ENCODE data around the gene LLGL2.
"Not testable (repeated sequence)": the region's sequence is repeated elsewhere in the genome, so short reads cannot be mapped to it uniquely, and the experiment has no call there.

Gene LLGL2

GRCh38 chr17:75570772-75571171 is 45.3 kb downstream of the LLGL2 start:
- peak; percentile 31 for DNase-seq (ENCODE audit: low spot score)

DNA sequence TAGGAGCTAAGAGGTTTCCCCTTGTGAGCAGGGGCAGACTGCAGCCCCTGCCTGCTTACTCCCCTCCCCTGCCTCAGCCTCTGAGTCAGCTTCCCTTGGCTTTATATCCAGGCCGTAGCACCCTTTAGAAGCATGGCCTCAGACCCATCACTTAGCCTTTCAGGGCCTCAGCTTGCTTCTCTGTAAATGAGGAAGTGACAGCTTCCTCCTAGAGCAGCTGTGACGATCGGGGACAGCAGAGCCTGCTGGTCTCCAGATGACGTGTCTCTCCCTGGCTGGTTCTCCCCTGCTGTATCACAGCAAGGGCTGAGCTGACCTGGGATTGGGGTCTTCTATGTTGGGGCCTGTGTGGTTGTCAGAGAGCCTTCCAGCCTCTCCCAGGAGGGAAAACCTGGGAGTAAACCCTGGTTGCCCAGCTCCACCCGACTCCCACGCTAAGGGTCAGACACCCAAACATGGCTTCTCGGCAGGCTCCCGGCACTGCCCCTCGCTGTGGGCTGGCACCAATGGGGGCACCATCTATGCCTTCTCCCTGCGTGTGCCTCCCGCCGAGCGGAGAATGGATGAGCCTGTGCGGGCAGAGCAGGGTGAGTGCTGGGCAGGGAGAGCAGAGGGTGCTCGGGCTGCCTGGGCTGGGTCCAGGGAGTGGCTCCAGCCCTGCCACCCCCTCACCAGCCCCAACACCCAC is 45.8 kb downstream of the LLGL2 start:
- peak; percentile 44 for DNase-seq (ENCODE audit: low spot score)

DNA sequence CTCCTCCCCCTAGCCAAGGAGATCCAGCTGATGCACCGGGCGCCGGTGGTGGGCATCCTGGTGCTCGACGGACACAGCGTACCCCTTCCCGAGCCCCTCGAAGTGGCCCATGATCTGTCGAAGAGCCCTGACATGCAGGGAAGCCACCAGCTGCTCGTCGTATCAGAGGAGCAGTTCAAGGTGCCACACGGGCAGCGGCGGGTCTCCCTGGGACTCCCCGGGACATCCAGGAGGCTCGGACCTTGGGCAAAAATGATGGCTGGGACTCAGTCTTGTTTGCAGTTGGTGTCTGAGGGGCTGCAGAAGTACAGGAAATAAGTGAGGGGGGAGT is 46.4 kb downstream of the LLGL2 start:
- peak; percentile 49 for DNase-seq (ENCODE audit: low spot score)

DNA sequence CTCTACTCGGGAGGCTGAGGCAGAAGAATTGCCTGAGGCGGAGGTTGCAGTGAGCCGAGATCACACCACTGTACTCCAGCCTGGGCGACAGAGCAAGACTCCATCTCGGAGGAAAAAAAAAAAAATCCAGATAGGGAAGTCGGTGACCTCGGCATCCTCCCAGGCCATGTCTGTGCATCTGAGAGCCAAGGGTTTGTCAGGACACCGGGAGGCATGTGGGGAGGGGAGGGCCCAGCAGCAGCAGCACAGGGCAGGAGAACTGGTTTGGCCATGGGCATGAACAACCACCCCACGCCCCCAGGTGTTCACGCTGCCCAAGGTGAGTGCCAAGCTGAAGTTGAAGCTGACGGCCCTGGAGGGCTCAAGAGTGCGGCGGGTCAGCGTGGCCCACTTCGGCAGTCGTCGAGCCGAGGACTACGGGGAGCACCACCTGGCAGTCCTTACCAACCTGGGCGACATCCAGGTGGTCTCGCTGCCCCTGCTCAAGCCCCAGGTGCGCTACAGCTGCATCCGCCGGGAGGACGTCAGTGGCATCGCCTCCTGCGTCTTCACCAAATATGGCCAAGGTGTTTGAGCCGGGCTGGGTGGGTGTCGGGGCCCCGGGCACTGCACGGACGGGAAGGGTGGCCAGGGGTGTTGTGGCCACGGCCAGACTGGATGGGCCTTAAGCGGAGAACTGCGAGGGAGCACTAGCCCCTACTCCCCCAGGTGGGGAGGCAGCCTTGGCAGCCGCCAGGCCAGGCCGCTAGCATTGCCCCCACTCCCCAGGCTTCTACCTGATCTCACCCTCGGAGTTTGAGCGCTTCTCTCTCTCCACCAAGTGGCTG is 47.4 kb downstream of the LLGL2 start:
- DNase-seq (ENCODE audit: low spot score) = peak; percentile 56

- no peak for DNase-seq (ENCODE audit: low spot score)
Measured at GRCh38 chr17:75573540-75573957, 48.1 kb downstream of the LLGL2 start.

GRCh38 chr17:75573994-75574393 is 48.5 kb downstream of the LLGL2 start:
- DNase-seq (ENCODE audit: low spot score) = no peak

- DNase-seq (ENCODE audit: low spot score) = no peak
Measured at GRCh38 chr17:75574404-75575036, 49.0 kb downstream of the LLGL2 start.

GRCh38 chr17:75575197-75575596 is 49.7 kb downstream of the LLGL2 start:
- DNase-seq (ENCODE audit: low spot score) = no peak

DNA sequence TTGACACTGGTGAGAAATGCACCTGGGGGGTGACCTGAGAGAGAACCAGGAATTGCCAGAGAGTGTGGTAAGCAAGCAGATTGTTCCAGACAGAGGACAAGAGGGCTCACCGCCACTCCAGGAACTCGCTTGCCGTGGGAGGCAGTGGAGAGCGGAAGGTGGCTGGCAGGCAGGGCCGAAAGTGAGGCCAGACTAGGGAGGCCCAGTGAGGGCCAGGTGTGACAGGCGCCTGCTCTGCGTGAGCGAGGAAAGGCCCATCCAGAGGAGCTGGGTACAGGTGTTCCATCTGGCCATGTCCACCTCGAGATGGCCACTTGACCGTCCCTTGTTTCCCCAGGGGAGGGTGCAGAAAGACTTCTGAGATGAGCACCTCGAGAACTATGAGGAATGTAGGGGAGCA is 50.2 kb downstream of the LLGL2 start:
- DNase-seq (ENCODE audit: low spot score) = no peak

DNA sequence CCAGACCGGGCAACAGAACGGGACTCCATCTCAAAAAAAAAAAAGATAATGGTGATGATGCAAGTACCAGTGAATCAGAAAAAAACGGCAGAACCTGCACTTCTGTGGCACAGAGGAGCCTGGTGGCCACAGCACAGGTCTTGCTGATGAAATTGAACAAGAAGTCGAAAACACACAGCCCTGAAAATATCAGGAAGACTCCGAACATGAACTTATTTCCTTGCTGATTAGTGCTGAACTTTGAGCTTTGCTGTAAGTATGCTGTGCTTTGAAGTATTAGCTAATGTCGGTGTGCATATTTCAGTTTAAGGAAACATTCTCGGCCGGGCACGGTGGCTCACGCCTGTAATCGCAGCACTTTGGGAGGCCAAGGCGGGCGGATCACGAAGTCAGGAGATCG is 51.2 kb downstream of the LLGL2 start:
- DNase-seq (ENCODE audit: low spot score) = no peak

- DNase-seq (ENCODE audit: low spot score) = not testable (repeated sequence)
Measured at GRCh38 chr17:75581121-75581725, 55.7 kb downstream of the LLGL2 start.

GRCh38 chr17:75583197-75583596 is 57.7 kb downstream of the LLGL2 start:
- DNase-seq (ENCODE audit: low spot score) = not testable (repeated sequence)

DNA sequence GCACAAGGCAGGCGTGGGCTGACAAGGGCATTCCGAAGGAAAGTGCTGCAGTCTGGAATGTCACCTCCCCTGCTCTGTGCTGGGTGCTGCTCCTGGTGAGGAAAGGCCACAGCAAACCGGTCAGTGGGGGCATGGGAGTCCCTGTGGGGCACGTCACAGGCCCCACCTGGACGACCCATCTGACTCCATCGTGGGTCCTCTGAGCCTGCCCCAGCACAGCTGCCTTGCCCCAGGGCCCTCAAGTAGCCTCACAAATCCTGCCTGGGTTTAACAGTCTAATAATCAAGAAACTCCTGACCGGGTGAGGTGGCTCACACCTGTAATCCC is 59.3 kb downstream of the LLGL2 start:
- DNase-seq (ENCODE audit: low spot score) = no peak

GRCh38 chr17:75587675-75588595 is 62.4 kb downstream of the LLGL2 start, which contains the start of gene MYO15B:
MYO15B (plus strand) TSS chr17:75587800; CDS start chr17:75588058, 258 bp downstream.
- DNase-seq (ENCODE audit: low spot score) = peak; percentile 84

DNA sequence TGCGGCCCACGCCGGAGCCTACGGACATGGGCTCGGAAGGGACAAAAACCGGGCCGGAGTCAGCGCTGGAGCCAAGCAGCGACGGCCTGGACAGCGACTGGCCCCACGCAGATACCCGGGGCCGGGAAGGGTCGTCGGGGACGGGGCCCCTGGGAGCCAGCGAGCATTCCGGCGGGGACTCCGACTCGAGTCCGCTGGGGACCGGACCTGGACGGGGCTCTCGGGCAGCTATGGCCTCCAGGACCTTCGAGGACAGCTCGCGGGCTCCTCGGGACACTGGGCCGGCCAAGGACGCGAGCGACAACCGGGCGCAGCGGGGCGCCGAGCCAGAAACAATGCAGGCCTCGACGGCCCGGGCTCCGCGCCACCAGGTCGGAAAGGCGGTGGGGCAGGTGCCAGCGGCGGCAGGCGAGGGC is 63.1 kb downstream of the LLGL2 start:
- DNase-seq (ENCODE audit: low spot score) = no peak

- peak; percentile 98 for DNase-seq (ENCODE audit: low spot score)
Measured at GRCh38 chr17:75589012-75589918, 63.8 kb downstream of the LLGL2 start.

DNA sequence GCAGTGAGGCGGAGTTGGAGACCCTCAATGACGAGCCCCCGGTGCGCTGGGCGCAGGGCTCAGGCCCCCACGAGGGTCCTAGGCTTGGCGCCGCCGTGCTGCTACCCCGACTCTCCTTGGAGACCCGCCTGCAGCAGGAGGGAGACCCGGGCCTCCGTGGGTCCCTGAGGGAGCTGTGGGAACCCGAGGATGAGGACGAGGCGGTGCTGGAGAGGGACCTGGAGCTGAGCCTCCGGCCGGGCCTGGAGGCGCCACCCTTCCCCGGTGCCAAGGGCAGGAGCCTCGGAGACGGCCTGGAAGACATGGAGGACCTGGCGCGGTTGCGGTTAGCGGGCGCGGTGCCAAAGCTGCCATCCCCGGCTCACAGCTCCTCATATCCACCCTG is 64.4 kb downstream of the LLGL2 start:
- peak; percentile 65 for DNase-seq (ENCODE audit: low spot score)

GRCh38 chr17:75590314-75590761 is 64.8 kb downstream of the LLGL2 start:
- DNase-seq (ENCODE audit: low spot score) = no peak

DNA sequence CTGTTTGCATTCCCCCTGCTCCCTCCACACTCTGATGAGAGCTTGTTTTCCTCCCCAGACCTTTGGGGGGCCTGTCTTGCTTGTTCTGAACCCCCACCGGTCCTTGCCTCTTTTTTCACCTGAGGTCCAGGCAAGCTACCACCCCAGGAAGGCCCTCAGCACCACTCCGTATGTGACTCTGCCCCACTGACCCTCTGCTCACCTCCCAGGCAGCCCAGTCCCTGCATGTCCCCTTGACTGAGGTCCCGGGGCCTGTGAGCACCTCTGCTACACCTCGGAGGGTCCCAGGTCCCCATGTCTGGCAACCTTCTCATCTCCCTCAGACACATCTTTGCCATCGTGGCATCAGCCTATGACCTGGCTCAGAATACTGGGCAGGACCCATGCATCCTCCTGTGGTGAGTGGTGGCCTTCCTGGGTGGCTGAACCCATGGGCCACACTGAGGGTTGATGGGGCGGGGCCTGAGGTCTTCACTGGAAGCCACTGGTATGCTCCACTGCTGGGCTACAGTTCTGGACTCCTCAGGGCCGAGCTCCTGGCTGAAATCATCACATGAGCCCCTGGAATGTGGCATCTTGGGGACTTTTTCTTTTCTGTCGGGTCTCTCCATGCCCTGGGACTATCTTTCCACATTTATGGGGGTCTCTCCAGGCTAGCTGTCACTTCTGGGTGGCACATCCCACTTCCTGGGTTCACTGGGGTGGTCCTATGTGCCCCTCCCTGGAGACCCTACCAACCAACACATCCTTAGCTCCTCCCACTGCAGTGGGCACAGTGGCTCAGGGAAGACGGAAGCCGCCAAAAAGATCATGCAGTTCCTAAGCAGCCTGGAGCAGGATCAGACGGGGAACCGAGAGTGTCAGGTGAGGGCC is 65.6 kb downstream of the LLGL2 start:
- DNase-seq (ENCODE audit: low spot score) = no peak

Measured in left forelimb (tissue), 1 donor.